Peyer's patch (tissue), 4 donors: ENCODE measurements around the gene PLEKHB2. TPM values are rescaled to one million over a fixed set of nuclear protein-coding genes. Genes with fewer than 3 reads are reported as not detected.
"Not testable (repeated sequence)": the region's sequence is repeated elsewhere in the genome, so short reads cannot be mapped to it uniquely, and the experiment has no call there.

Experiments
- DNase-seq, 3 donors: peaks; one replicate each; pipeline ENCODE4 v3.0.0-alpha.2; 2017 to 2019
- H3K27ac ChIP-seq, 4 donors: fragments of 200-600 bp; sonication (generic); one replicate each; pipeline ENCODE4 v1.5.1; 2016 to 2019
- H3K27me3 ChIP-seq, 2 donors: fragments of 200-600 bp; sonication (generic); one replicate each; pipeline ENCODE4 v1.5.1; 2019
- H3K36me3 ChIP-seq, 3 donors: fragments of 200-600 bp; sonication (generic); one replicate each; pipeline ENCODE4 v1.5.1; 2016 to 2019
- H3K4me1 ChIP-seq, 4 donors: fragments of 200-600 bp; sonication (generic); one replicate each; pipeline ENCODE4 v1.5.1; 2016 to 2019
- H3K4me3 ChIP-seq, 4 donors: fragments of 200-600 bp; sonication (generic); 1 replicate in 3 of 4; 2 replicates in 1 of 4; pipeline ENCODE4 v1.5.1; 2016 to 2019; ENCODE audit warnings: mild to moderate bottlenecking in 1 of 4
- H3K9me3 ChIP-seq, 4 donors: fragments of 200-600 bp; sonication (generic); one replicate each; pipeline ENCODE4 v1.5.1; 2016 to 2019; ENCODE audit warnings: mild to moderate bottlenecking in 1 of 4
- CTCF ChIP-seq, 6 experiments: fragments of 450-650 bp in 4 of 6; fragments of 200-600 bp in 2 of 6; sonication (generic) in 1 of 6; IDR thresholded peaks; one replicate each; pipeline ENCODE4 v1.5.1; 2017 to 2019; ENCODE audit warnings: antibody characterized with exemption in 6 of 6, mild to moderate bottlenecking in 3 of 6, moderate library complexity in 1 of 6
- POLR2A ChIP-seq, 2 donors: fragments of 450-650 bp; IDR thresholded peaks; one replicate each; pipeline ENCODE4 v1.5.1; 2017; ENCODE audit warnings: antibody characterized with exemption in 2 of 2, mild to moderate bottlenecking in 2 of 2, moderate library complexity in 2 of 2
- total RNA-seq, 4 donors: library from RNA; depleted of rRNA; stranded (reverse); fragments of >200 nt; gene quantifications; one replicate each; pipeline ENCODE4 v1.1.0, GENCODE V29; 2016

The PLEKHB2 gene
- total RNA-seq, 4 donors from 2014 or later, result 35.5 to 150 (median 120) TPM

GRCh38 chr2:131148426-131148825, 43.3 kb downstream of the PLEKHB2 start:
- no peaks in the 10 kb centered on the region for H3K27me3 ChIP-seq
- H3K9me3 ChIP-seq, result no peaks in the 10 kb centered on the region
- H3K27ac ChIP-seq, result no peak overlapping the region
- H3K4me1 ChIP-seq, result no peaks in the 10 kb centered on the region
- H3K36me3 ChIP-seq, result peaks cover 0 to 60% (median 0%) of the 10 kb centered on the region in 3 donors
- TF ChIP-seq CTCF (IDR thresholded peaks at IDR 0.05) (no peak), POLR2A (IDR thresholded peaks at IDR 0.05) (no peak)
- DNase-seq, result no peak
- no peak overlapping the region for H3K4me3 ChIP-seq

- not testable (repeated sequence) for H3K27me3 ChIP-seq, H3K4me1 ChIP-seq, H3K27ac ChIP-seq, H3K9me3 ChIP-seq, H3K4me3 ChIP-seq, DNase-seq
- H3K36me3 ChIP-seq, result peaks cover 0 to 44% (median 0%) of the 10 kb centered on the region in 3 donors
These were observed 45.0 kb downstream of the PLEKHB2 start for GRCh38 chr2:131150109-131150508.

GRCh38 chr2:131151398-131151797, 46.3 kb downstream of the PLEKHB2 start:
- no peak for DNase-seq
- H3K4me3 ChIP-seq, result no peak overlapping the region
- TF ChIP-seq POLR2A (IDR thresholded peaks at IDR 0.05) (no peak), CTCF (IDR thresholded peaks at IDR 0.05) (no peak)
- no peak overlapping the region for H3K27ac ChIP-seq
- peaks cover 0 to 4% (median 0%) of the 10 kb centered on the region in 4 donors for H3K4me1 ChIP-seq
- peaks cover 0 to 37% (median 0%) of the 10 kb centered on the region in 3 donors for H3K36me3 ChIP-seq
- no peaks in the 10 kb centered on the region for H3K9me3 ChIP-seq
- H3K27me3 ChIP-seq, result no peaks in the 10 kb centered on the region

GRCh38 chr2:131152074-131152473, 46.9 kb downstream of the PLEKHB2 start:
- no peak for DNase-seq
- Histone ChIP-seq H3K27ac (no peak overlapping the region), H3K36me3 (peaks cover 0 to 30% (median 0%) of the 10 kb centered on the region in 3 donors), H3K4me1 (peaks cover 0 to 4% (median 0%) of the 10 kb centered on the region in 4 donors), H3K27me3 (no peaks in the 10 kb centered on the region), H3K4me3 (no peak overlapping the region), H3K9me3 (no peaks in the 10 kb centered on the region)
- no peak for TF ChIP-seq POLR2A (IDR thresholded peaks at IDR 0.05)
- TF ChIP-seq CTCF (IDR thresholded peaks at IDR 0.05), result no peak

GRCh38 chr2:131153529-131153928, 48.4 kb downstream of the PLEKHB2 start:
- no peak for TF ChIP-seq CTCF (IDR thresholded peaks at IDR 0.05)
- no peak for TF ChIP-seq POLR2A (IDR thresholded peaks at IDR 0.05)

GRCh38 chr2:131154071-131154531, 49.0 kb downstream of the PLEKHB2 start:
- H3K27me3 ChIP-seq, result no peaks in the 10 kb centered on the region
- H3K4me3 ChIP-seq, result no peak overlapping the region
- no peaks in the 10 kb centered on the region for H3K9me3 ChIP-seq
- H3K27ac ChIP-seq, result no peak overlapping the region
- H3K36me3 ChIP-seq, result peaks cover 0 to 10% (median 0%) of the 10 kb centered on the region in 3 donors
- peak; percentile 52 to 75 (median 73) for DNase-seq
- TF ChIP-seq POLR2A (IDR thresholded peaks at IDR 0.05) (no peak), CTCF (IDR thresholded peaks at IDR 0.05) (peak; percentile 53 to 91 (median 86))
- peaks cover 0 to 4% (median 0%) of the 10 kb centered on the region in 4 donors for H3K4me1 ChIP-seq

More at GRCh38 chr2:131153529-131153928, 48.4 kb downstream of the PLEKHB2 start:
- Histone ChIP-seq H3K9me3 (no peaks in the 10 kb centered on the region), H3K27me3 (no peaks in the 10 kb centered on the region), H3K4me1 (peaks cover 0 to 4% (median 0%) of the 10 kb centered on the region in 4 donors), H3K27ac (no peak overlapping the region), H3K4me3 (no peak overlapping the region), H3K36me3 (peaks cover 0 to 15% (median 0%) of the 10 kb centered on the region in 3 donors)
- no peak for DNase-seq
